ENCODE measurements around the gene HMG20B. TPM values are rescaled to one million over a fixed set of nuclear protein-coding genes. Genes with fewer than 3 reads are reported as not detected.

The HMG20B gene
- total RNA-seq, 3 donors from 2014 or later = 120 to 142 (median 127) TPM

- no peak overlapping the region for H3K4me3 ChIP-seq
- TF ChIP-seq POLR2A (IDR thresholded peaks at IDR 0.05) (no peak), POLR2AphosphoS5 (IDR thresholded peaks at IDR 0.05) (no peak)
- TF ChIP-seq, protein P1, sequence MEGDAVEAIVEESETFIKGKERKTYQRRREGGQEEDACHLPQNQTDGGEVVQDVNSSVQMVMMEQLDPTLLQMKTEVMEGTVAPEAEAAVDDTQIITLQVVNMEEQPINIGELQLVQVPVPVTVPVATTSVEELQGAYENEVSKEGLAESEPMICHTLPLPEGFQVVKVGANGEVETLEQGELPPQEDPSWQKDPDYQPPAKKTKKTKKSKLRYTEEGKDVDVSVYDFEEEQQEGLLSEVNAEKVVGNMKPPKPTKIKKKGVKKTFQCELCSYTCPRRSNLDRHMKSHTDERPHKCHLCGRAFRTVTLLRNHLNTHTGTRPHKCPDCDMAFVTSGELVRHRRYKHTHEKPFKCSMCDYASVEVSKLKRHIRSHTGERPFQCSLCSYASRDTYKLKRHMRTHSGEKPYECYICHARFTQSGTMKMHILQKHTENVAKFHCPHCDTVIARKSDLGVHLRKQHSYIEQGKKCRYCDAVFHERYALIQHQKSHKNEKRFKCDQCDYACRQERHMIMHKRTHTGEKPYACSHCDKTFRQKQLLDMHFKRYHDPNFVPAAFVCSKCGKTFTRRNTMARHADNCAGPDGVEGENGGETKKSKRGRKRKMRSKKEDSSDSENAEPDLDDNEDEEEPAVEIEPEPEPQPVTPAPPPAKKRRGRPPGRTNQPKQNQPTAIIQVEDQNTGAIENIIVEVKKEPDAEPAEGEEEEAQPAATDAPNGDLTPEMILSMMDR (IDR thresholded peaks at IDR 0.05) = no peak
- no peaks in the 10 kb centered on the region for H3K4me1 ChIP-seq
- H3K36me3 ChIP-seq = no peaks in the 10 kb centered on the region
- no peak for DNase-seq (ENCODE audit: low spot score in 2 of 2)
- H3K27me3 ChIP-seq = peaks cover 5 to 9% of the 10 kb centered on the region in 2 donors
- intact Hi-C loops (cut with DNase I; ENCODE audit: low total_unique reads) = no loop called here
- no peaks in the 10 kb centered on the region for H3K9me3 ChIP-seq
- no peak overlapping the region for H3K27ac ChIP-seq
Measured at GRCh38 chr19:3586707-3587346, 14.1 kb downstream of the HMG20B start.

DNA sequence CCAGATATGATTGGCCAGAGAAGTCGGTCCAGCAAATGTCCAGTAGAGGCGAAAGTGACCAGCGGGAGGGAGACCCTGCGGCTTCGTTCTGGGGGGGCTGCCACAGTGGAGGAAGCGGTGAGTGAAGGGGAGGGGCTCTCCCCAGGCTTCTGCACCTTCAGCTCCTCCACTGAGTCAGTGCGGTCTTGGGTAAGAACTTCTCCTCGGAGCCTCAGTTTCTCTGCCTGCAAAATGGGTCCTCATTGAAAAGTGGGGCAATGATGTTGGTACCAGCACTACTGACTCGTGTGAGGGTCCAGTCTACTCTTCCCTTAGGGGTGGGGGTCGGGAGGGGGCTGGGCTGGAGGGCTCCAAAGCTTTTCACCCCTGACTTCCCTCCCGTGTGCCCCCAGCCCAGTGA, 16.7 kb downstream of the HMG20B start:
- Histone ChIP-seq H3K4me1 (no peaks in the 10 kb centered on the region), H3K4me3 (no peak overlapping the region), H3K27me3 (peaks cover 5 to 9% of the 10 kb centered on the region in 2 donors), H3K9me3 (no peaks in the 10 kb centered on the region), H3K36me3 (no peaks in the 10 kb centered on the region), H3K27ac (no peak overlapping the region)
- DNase-seq (ENCODE audit: low spot score in 2 of 2) = no peak
- TF ChIP-seq, protein P1 (IDR thresholded peaks at IDR 0.05) = no peak
- TF ChIP-seq POLR2AphosphoS5 (IDR thresholded peaks at IDR 0.05) (no peak), POLR2A (IDR thresholded peaks at IDR 0.05) (no peak)
- intact Hi-C loops (cut with DNase I; ENCODE audit: low total_unique reads) = no loop called here

- H3K4me1 ChIP-seq = no peaks in the 10 kb centered on the region
Measured at GRCh38 chr19:3589949-3590348, 17.2 kb downstream of the HMG20B start.

DNA sequence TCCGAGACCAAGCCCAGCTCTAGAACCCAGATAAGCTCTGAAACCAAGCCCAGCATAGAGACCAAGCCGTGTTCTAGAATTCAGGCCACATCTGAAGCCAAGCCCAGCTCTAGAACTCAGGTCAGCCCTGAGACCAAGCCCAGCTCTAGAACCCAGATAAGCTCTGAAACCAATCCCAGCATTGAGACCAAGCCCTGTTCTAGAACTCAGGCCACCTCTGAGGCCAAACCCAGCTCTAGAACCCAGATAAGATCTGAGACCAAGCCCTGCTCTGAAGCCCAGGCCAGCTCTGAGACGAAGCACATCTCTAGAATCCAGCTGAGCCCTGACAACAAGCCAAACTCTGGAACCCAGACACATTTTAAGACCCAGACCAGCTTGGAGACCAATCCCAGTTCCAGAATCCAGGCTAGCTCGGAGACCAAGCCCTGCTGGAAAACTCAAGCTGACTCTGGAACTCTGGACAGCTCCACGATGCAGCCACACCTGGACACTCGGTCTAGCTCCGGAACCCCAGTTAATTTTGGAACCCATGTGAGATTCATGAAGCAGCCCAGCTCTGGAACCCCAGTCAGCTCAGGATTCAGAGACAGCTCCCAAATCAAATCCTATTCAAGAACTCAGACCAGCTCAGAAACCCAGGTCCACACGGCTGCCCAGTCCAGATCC, 18.4 kb downstream of the HMG20B start:
- Histone ChIP-seq H3K4me1 (no peaks in the 10 kb centered on the region), H3K9me3 (no peaks in the 10 kb centered on the region), H3K27ac (no peak overlapping the region), H3K36me3 (no peaks in the 10 kb centered on the region), H3K4me3 (no peak overlapping the region), H3K27me3 (peaks cover 0 to 3% of the 10 kb centered on the region in 2 donors)
- no peak for DNase-seq (ENCODE audit: low spot score in 2 of 2)
- TF ChIP-seq POLR2A (IDR thresholded peaks at IDR 0.05) = no peak
- TF ChIP-seq POLR2AphosphoS5 (IDR thresholded peaks at IDR 0.05) = no peak
- TF ChIP-seq, protein P1 (IDR thresholded peaks at IDR 0.05) = no peak
- intact Hi-C loops (cut with DNase I; ENCODE audit: low total_unique reads) = no loop called here

More at GRCh38 chr19:3589949-3590348, 17.2 kb downstream of the HMG20B start:
- TF ChIP-seq POLR2A (IDR thresholded peaks at IDR 0.05) = no peak
- no peak for TF ChIP-seq POLR2AphosphoS5 (IDR thresholded peaks at IDR 0.05)
- TF ChIP-seq, protein P1 (IDR thresholded peaks at IDR 0.05) = no peak
- H3K27me3 ChIP-seq = peaks cover 4 to 9% of the 10 kb centered on the region in 2 donors
- H3K9me3 ChIP-seq = no peaks in the 10 kb centered on the region
- no peaks in the 10 kb centered on the region for H3K36me3 ChIP-seq
- H3K4me3 ChIP-seq = no peak overlapping the region
- DNase-seq (ENCODE audit: low spot score in 2 of 2) = no peak
- H3K27ac ChIP-seq = no peak overlapping the region
- intact Hi-C loops (cut with DNase I; ENCODE audit: low total_unique reads) = no loop called here

DNA sequence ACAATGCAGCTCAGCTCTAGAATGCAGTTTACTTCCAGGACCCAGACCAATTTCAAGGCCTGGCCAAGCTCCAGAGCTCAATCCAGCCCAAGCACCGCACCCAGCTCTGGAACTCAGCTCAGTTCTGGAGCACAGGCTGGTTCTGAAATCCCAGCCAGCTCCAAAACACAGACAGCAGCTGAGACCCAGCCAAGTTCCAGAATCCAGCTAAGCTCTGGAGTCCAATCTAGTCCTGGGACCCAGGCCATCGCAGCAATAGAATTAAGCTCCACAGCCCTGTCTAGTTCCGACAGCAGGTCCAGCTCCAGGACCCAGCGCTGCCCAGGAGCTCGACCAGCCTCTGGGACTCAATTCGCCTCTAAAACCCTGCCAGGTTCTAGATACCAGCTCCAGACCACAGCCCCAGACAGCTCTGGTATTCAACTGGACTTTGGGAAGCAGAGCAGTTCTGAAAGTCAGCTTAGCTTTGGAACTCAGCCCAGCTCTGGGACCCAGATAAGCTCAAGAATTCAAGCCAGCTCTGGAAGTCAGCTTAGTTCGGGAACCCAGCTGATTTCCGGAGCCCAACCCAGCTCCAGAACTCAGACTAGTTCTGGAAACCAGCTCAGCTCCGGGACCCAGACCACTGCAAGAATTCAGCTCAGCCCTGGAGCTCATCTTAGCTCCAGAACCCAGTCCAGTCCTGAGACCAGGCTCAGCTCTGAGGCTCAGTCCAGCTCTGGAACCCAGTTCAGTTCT, 19.3 kb downstream of the HMG20B start:
- H3K4me1 ChIP-seq = no peaks in the 10 kb centered on the region
- H3K27me3 ChIP-seq = no peaks in the 10 kb centered on the region
- H3K9me3 ChIP-seq = no peaks in the 10 kb centered on the region
- no peak overlapping the region for H3K27ac ChIP-seq
- no peaks in the 10 kb centered on the region for H3K36me3 ChIP-seq
- no peak overlapping the region for H3K4me3 ChIP-seq
- DNase-seq (ENCODE audit: low spot score in 2 of 2) = no peak
- intact Hi-C loops (cut with DNase I; ENCODE audit: low total_unique reads) = no loop called here
- TF ChIP-seq POLR2A (IDR thresholded peaks at IDR 0.05) (no peak), POLR2AphosphoS5 (IDR thresholded peaks at IDR 0.05) (no peak)
- TF ChIP-seq, protein P1 (IDR thresholded peaks at IDR 0.05) = no peak
